NOMO-1 (cell line): ENCODE measurements around the gene HEPHL1.
"Not testable (repeated sequence)": the region's sequence is repeated elsewhere in the genome, so short reads cannot be mapped to it uniquely, and the experiment has no call there.

Source experiments
- DNase-seq, 2 experiments: peaks; one replicate each; lab custom pipeline; 2025; ENCODE audit not compliant: unreplicated experiment in 2 of 2; lab: John Stamatoyannopoulos, UW

The HEPHL1 gene

GRCh38 chr11:94147433-94147845, 126.3 kb downstream of the HEPHL1 start:
- no peak for DNase-seq

GRCh38 chr11:94148189-94148588, 127.0 kb downstream of the HEPHL1 start:
- DNase-seq: no peak

DNA sequence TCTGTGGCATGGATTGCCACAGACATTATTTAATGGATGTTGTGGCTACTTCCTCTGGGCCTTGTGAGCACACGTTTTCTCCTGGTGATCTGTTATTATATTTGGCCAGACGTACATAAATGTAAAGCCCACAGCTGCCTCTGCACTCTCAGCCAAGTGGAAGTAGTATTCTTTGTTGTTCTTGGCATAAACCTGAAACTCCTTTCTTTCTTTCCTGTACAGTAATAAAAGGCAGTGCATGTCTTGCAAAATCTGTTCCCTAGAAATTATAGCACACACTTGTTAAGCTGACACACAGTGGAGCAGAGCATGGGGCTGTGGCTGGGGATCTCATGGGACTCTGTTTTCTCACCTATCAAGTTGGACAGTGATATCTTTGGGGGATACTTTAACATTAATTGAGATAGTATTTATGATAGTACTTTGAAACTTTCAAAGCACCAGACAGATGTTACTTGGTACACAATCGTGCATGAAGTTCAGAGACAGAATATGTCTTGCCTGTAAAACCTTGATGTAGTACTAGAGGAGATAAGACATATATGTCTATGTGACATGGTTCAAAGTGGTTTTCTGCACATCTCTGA, 128.4 kb downstream of the HEPHL1 start:
- DNase-seq: no peak

DNA sequence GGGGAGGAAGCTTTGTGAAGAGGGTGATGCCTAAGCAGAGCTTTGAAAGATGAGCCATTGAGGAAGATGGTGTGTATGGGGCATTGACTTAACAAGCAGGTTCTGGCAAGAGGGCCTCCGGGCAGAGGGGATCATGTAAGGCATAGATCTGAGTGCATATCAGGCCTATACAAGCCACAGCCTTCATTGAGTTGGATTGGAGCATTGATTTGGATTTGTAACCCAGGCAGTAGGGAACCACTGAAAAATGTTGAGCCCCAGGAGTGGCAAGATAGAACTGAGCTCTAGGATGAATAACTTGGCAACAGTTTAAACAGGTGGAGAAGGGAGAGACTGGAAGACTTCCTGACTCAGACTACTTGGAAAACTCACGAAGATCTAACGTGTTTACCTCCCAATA, 128.9 kb downstream of the HEPHL1 start:
- no peak for DNase-seq

GRCh38 chr11:94150704-94151685, 129.8 kb downstream of the HEPHL1 start:
- DNase-seq: peak in 1 of 2 experiments; percentile 64

GRCh38 chr11:94151903-94152677, 130.9 kb downstream of the HEPHL1 start:
- peak in 1 of 2 experiments; percentile 23 for DNase-seq

DNA sequence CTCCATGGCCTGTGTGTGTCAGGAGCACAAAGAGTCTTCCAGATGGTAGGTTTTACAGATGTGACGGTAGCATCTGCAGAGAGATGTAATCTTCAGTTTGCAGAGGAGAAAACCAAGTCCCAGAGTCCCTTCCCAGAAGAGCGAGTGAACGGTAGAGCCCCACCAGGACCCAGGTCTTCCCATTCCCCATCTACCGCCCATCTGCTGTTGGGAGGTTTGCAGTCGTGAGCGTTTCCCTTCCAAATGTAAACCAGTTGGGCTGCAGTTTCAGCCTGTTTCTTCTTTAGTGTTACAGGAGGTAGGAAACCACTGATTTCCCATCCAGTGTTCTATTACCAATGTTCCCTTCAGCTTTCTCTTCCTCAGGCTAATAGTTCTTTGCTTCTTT, 131.5 kb downstream of the HEPHL1 start:
- DNase-seq: no peak

GRCh38 chr11:94153320-94153719, 132.2 kb downstream of the HEPHL1 start:
- no peak for DNase-seq

DNA sequence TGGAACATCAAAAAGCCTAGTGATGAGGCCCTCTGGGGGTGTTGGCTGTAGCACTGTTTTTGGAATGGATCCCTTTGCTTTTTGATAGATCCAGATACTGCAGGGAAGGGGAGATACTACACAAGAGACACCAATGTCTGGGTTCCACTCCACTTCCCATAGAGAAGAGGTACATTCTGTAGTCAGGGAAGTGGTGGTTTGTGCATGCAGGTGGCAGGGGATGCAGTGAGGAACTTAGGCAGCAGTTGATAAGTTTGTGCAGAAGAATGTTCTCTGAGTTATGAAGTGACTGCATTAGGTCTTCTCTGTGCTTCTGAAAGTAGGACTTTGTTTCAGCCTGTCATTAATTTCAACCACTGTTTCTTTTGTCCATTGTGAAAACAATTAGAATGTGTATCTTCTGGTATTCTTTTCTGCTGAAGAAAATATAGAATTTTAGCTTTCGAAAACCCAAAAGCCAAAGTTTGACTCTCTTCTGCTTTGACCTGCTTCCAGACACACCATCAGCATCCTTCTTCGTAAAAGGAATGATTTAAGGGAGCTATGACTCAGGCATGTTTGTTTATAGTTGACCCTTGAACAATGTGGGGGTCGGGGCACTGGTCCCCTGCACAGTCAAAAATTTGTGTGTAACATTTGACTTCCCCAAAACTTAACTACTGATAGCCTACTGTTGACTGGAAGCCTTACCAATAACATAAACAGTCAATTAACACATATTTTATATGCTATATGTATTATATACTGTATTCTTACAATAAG, 133.1 kb downstream of the HEPHL1 start:
- DNase-seq: no peak

DNA sequence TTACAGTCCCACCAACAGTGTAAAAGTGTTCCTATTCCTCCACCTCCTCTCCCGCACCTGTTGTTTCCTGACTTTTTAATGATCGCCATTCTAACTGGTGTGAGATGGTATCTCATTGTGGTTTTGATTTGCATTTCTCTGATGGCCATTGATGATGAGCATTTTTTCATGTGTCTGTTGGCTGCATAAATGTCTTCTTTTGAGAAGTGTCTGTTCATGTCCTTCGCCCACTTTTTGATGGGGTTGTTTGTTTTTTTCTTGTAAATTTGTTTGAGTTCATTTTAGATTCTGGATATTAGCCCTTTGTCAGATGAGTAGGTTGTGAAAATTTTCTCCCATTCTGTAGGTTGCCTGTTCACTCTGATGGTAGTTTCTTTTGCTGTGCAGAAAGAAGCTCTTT, 136.2 kb downstream of the HEPHL1 start:
- DNase-seq: not testable (repeated sequence)
